ENCODE data around the gene TMEM45A. TPM values are rescaled to one million over a fixed set of nuclear protein-coding genes. Genes with fewer than 3 reads are reported as not detected.

Gene TMEM45A
- total RNA-seq, result 18.7 and 39.0 TPM in 2 replicates

GRCh38 chr3:100492059-100493006, at the start of gene TMEM45A:
Gene TMEM45A, plus strand, starts transcription at chr3:100492619. Its CDS starts 62,593 bp downstream, at chr3:100555212.

GRCh38 chr3:100609305-100609704, 116.9 kb downstream of the TMEM45A start, which contains the start of gene ADGRG7:
Gene ADGRG7, plus strand, starts transcription at chr3:100609601. Its CDS starts 256 bp downstream, at chr3:100609857.

Other genes with a start within 250 kb of the TMEM45A start
- gene TBC1D23, start 231.6 kb upstream of the TMEM45A start, total RNA-seq, result 139 and 163 TPM in 2 replicates
- gene NIT2, start 157.9 kb upstream of the TMEM45A start, total RNA-seq, result 14.1 and 23.2 TPM in 2 replicates
- gene TOMM70, start 91.5 kb upstream of the TMEM45A start, total RNA-seq, result 67.1 and 71.4 TPM in 2 replicates
- 3.0 and 5.8 TPM in 2 replicates for gene LNP1, start 91.1 kb upstream of the TMEM45A start, total RNA-seq
- gene ADGRG7, start 117.0 kb downstream of the TMEM45A start, total RNA-seq, result 1.1 and 49.1 TPM in 2 replicates
- gene TFG, start 216.9 kb downstream of the TMEM45A start, total RNA-seq, result 87.4 and 98.9 TPM in 2 replicates